GM19351 (cell line): ENCODE results near the gene HECTD4.

Experiments used
- ATAC-seq: cut with Tn5 transposase; IDR thresholded peaks from one replicate; pipeline ENCODE4 v1.9.1; 2021; ENCODE audit warnings: mild to moderate bottlenecking, moderate library complexity; ENCODE audit not compliant: unreplicated experiment

The HECTD4 gene

GRCh38 chr12:112325622-112326207, 56.5 kb downstream of the HECTD4 start:
- ATAC-seq: no peak

- ATAC-seq: no peak
Observed at GRCh38 chr12:112325157-112325556, 57.1 kb downstream of the HECTD4 start.

GRCh38 chr12:112322882-112323547, 59.2 kb downstream of the HECTD4 start:
- no peak for ATAC-seq

DNA sequence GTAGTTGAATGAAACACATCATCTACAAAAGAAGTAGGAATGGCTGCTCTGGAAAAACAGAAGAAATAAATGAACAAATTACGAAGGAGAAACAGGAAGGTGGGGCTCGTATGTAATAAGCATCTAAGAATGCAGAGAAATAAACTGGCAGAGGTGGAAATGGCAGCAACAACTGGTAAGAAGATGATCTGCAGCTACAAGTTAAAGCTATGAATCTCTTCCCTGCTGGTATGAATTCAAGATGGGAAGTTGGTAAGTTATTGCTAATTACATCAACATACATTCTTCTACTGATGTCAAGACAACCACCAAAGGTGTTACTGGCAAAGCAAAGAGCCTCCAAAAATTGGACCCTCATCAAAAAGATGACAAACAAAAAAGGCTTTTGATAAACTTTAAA, 59.8 kb downstream of the HECTD4 start:
- ATAC-seq: no peak

DNA sequence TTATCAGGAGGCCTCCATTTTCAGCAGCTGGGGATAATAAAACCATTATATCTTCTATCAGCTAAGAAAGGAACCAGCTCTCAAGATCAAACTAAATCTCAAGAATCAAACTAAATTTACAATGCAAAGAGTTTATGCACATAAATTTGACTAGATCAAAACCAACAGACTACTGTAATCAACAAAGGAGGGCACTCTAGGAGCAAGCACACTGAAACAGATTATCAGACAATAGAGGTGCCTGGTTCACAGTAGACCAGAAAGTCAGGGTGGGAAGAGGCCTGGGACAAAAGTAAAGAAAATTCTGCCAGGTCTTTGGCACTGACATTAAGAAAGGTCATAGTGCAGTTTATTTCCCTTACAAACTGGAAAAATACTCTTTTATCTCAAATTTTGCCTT, 61.0 kb downstream of the HECTD4 start:
- ATAC-seq: no peak

GRCh38 chr12:112319395-112319794, 62.8 kb downstream of the HECTD4 start:
- ATAC-seq: no peak

- no peak for ATAC-seq
Observed at GRCh38 chr12:112317481-112317880, 64.8 kb downstream of the HECTD4 start.

- ATAC-seq: no peak
Observed at GRCh38 chr12:112314981-112315380, 67.2 kb downstream of the HECTD4 start.

- no peak for ATAC-seq
Observed at GRCh38 chr12:112309797-112310196, 72.4 kb downstream of the HECTD4 start.

GRCh38 chr12:112308652-112309051, 73.6 kb downstream of the HECTD4 start:
- no peak for ATAC-seq

DNA sequence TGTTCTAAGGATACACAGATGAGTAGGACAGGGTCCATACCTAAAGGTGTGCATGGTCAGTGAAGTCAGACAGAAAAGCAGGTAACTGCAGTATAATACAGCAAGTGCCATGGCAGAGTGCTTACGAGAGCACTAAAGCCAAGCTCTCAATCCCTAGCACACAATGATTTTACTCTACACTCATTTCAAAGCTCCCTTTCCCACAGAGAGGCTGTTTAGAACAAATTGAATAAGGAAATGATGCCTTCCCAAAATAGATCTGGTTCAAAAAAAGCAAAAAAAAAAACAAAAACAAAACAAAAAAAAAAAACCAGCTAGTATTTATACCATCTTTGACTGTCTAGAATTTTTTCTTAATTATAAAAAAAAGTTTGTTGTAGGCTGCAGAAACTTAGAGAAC, 74.1 kb downstream of the HECTD4 start:
- no peak for ATAC-seq

DNA sequence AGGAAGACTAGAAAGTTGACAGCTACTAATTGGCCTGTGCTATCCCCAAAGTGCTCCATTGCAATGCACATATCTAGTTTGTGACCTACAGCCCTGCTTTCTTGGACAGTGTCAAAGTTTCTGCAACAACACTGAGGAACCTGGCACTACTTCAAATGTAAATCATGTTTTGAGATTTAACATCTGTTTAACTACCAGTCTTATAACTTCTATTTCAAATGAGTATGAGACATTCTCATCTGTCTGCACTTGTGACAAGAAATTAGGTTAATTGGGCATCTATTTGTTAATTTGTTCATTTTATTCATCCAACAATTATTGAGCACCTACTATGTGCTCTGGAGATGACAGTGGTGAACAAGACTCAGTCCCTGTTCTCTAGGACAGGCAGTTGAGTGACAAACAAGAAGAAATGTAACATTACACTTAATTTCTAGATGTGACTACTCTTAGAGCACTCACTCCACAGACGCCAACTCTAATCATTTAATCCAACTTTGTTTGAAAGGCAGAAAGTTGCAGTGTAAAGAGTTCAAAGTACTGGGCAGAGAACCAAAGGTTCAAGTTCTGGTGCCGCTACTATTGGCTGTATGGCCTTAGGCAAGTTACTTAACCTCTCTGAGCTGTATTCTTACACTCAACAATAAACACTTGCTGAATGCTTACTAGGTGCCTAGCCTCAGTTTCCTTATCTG, 74.8 kb downstream of the HECTD4 start:
- no peak for ATAC-seq

DNA sequence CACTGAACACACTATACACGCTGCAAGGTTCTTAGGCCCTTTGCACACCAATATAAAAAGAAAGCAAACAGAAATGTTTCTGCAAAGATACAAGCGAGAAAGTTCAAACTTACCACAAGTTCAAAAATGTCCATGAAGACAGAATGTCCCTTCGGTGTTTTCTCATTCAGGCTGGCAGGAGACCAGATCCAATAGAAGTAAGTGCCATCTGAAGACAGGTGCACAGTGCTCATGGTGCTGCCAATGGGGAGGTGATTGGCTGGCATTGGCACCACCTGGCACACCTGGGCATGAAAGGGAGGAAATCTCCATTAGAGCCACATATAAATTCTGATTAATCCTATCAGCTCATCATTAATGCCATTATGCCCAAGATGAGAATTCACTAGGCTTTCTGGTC, 76.3 kb downstream of the HECTD4 start:
- no peak for ATAC-seq

- no peak for ATAC-seq
Observed at GRCh38 chr12:112304436-112304835, 77.8 kb downstream of the HECTD4 start.

- no peak for ATAC-seq
Observed at GRCh38 chr12:112303799-112304198, 78.4 kb downstream of the HECTD4 start.

DNA sequence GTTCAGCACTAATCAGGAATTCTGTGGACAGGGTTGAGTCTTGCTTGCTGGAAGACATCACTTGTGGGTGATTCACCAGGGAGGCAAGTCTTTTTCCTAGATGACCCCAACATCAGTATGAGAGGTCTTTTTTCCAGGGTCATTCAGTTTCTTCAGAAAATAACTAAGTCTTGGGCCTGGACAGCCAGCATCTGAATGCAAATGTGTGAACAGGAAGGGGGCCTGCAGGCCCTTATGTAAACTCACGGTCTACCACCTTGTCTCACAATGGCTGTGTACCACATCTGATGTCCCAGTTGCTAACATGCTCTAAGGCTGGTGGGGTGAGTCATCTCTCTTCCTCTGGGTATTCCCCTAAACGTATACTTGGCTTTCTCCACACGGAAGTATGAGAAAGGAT, 79.2 kb downstream of the HECTD4 start:
- peak; percentile 100 for ATAC-seq

DNA sequence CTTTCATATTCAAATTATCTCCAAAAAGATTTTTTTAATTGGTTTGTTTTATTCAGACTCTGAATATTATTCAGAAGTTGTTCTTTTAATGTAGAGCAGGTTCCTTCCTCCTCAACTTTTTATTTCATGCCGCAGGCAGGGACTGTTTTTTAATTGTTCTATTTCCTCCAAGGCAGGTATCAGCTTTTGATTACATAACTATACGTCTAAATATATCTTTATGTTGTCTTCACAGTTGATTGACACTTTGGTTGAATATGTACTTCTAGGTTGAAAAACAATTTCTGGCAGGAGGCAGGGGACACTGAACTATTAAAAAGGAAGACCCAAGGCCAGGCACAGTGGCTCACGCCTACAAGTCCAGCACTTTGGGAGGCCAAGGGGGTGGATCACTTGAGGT, 82.5 kb downstream of the HECTD4 start:
- ATAC-seq: no peak

DNA sequence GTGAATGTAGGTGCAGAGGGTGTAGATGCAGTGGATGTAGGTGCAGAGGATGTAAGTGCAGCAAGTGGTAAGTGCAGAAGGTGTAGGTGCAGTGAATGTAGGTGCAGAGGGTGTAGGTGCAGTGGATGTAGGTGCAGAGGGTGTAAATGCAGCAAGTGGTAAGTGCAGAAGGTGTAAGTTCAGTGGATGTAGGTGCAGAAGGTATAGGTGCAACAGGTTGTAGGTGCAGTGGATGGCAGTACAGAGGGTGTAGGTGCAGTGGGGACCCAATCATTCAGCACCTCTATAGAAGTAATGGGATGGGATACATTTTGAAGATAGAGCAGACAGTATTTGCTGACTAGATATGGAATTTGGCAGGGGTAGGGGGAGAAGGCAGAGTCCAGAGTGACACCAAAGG, 85.0 kb downstream of the HECTD4 start:
- ATAC-seq: no peak

- ATAC-seq: no peak
Observed at GRCh38 chr12:112296183-112296582, 86.0 kb downstream of the HECTD4 start.

GRCh38 chr12:112294793-112295192, 87.4 kb downstream of the HECTD4 start:
- ATAC-seq: no peak

- ATAC-seq: no peak
Observed at GRCh38 chr12:112288638-112289037, 93.6 kb downstream of the HECTD4 start.
